K562 treated with DMSO at 1 percent for 4 hours (cell line): ENCODE data around the gene CYP2J2. TPM values are rescaled to one million over a fixed set of nuclear protein-coding genes. Genes with fewer than 3 reads are reported as not detected.

Experiments used
- total RNA-seq: library from RNA; unstranded; fragments of 300-600 nt; gene quantifications from 2 replicates; pipeline ENCODE4 v1.2.3, GENCODE V29; 2022; ENCODE audit not compliant: insufficient read depth

Gene CYP2J2, protein sequence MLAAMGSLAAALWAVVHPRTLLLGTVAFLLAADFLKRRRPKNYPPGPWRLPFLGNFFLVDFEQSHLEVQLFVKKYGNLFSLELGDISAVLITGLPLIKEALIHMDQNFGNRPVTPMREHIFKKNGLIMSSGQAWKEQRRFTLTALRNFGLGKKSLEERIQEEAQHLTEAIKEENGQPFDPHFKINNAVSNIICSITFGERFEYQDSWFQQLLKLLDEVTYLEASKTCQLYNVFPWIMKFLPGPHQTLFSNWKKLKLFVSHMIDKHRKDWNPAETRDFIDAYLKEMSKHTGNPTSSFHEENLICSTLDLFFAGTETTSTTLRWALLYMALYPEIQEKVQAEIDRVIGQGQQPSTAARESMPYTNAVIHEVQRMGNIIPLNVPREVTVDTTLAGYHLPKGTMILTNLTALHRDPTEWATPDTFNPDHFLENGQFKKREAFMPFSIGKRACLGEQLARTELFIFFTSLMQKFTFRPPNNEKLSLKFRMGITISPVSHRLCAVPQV
- not detected in 2 replicates for total RNA-seq

GRCh38 chr1:59926381-59927123 is at the start of gene CYP2J2:
CYP2J2 (minus strand) TSS chr1:59926773; CDS start chr1:59926746, 27 bp downstream.

Other genes with a start within 250 kb of the CYP2J2 start
- 0.34 TPM in 1 of 2 replicates, not detected in the other for gene HOOK1, start 111.8 kb downstream of the CYP2J2 start, total RNA-seq
- gene C1orf87, start 147.0 kb upstream of the CYP2J2 start, total RNA-seq = not detected in 2 replicates